NB4 (cell line): Measurements from ENCODE around the gene SS18L1.

Source experiments
- MYC ChIP-seq: IDR thresholded peaks from 2 replicates; pipeline ENCODE4 v1.6.1; 2011; ENCODE audit warnings: low read depth, low read length
- POLR2A ChIP-seq: IDR thresholded peaks from 2 replicates; pipeline ENCODE4 v1.6.1; 2011; ENCODE audit warnings: mild to moderate bottlenecking; ENCODE audit not compliant: insufficient read length; ENCODE audit errors: extremely low read depth
- TF ChIP-seq, protein P1 (sequence below): IDR thresholded peaks from one replicate; pipeline ENCODE4 v1.5.1; 2012; ENCODE audit warnings: low read depth, low read length

DNA sequence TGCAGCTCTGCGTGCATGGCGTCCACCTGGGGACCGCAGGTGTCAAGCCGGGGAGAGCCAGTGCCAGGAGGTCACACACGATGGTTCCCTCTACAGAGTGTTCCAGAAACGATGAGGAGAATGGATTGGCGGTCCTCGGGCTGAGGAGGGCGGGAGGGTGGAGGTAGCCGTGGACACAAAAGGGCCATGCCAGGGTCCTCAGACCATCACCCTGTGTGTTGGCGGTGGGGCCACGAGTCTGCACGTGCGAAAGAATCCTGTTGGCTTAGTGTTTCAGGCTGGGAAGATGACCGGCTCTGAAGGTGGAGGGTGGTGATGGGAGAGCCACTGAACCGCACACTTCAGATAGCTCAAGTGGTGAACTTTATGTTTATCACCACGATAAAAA lies 62.8 kb downstream of the SS18L1 start:
- TF ChIP-seq, protein P1, sequence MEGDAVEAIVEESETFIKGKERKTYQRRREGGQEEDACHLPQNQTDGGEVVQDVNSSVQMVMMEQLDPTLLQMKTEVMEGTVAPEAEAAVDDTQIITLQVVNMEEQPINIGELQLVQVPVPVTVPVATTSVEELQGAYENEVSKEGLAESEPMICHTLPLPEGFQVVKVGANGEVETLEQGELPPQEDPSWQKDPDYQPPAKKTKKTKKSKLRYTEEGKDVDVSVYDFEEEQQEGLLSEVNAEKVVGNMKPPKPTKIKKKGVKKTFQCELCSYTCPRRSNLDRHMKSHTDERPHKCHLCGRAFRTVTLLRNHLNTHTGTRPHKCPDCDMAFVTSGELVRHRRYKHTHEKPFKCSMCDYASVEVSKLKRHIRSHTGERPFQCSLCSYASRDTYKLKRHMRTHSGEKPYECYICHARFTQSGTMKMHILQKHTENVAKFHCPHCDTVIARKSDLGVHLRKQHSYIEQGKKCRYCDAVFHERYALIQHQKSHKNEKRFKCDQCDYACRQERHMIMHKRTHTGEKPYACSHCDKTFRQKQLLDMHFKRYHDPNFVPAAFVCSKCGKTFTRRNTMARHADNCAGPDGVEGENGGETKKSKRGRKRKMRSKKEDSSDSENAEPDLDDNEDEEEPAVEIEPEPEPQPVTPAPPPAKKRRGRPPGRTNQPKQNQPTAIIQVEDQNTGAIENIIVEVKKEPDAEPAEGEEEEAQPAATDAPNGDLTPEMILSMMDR, result no peak
- no peak for TF ChIP-seq MYC
- TF ChIP-seq POLR2A, result no peak
